Lower lobe of right lung (tissue), 2 donors: ENCODE results near the gene PCSK5. TPM values are rescaled to one million over a fixed set of nuclear protein-coding genes. Genes with fewer than 3 reads are reported as not detected.
A peak's percentile ranks its signal among the peaks of the same experiment; 100 is the strongest.
"Not testable (repeated sequence)": the region's sequence is repeated elsewhere in the genome, so short reads cannot be mapped to it uniquely, and the experiment has no call there.

ENCODE experiments used
- ATAC-seq, 2 donors: fragments of 200-7000 bp; cut with Tn5 transposase; one replicate each; pipeline ENCODE4 v1.9.1; 2020 to 2022; ENCODE audit warnings: mild to moderate bottlenecking in 2 of 2, moderate library complexity in 2 of 2
- DNase-seq: peaks from one replicate; pipeline ENCODE4 v3.0.0-alpha.2; 2020
- H3K27ac ChIP-seq: fragments of 200-600 bp; one replicate; pipeline ENCODE4 v1.8.0; 2022
- H3K27me3 ChIP-seq: fragments of 200-600 bp; one replicate; pipeline ENCODE4 v1.8.0; 2022; ENCODE audit warnings: low read depth
- H3K36me3 ChIP-seq: fragments of 200-600 bp; one replicate; pipeline ENCODE4 v1.8.0; 2022; ENCODE audit warnings: mild to moderate bottlenecking
- H3K4me1 ChIP-seq: fragments of 200-600 bp; one replicate; pipeline ENCODE4 v1.8.0; 2022
- H3K4me3 ChIP-seq: fragments of 200-600 bp; one replicate; pipeline ENCODE4 v1.8.0; 2022; ENCODE audit warnings: mild to moderate bottlenecking
- H3K9me3 ChIP-seq: fragments of 200-600 bp; one replicate; pipeline ENCODE4 v1.8.0; 2022
- intact Hi-C: fragments of 100-400 bp; cut with DNase I; formaldehyde crosslinking; loops from one replicate; pipeline ENCODE4 v1.11.0; 2022
- total RNA-seq: library from RNA; stranded (reverse); fragmentation: NEBNext Ultra II Directional; extraction: Animal tissue kit (Norgen Biotek cat#: 25700); gene quantifications from one replicate; pipeline ENCODE4 v1.2.1, GENCODE V29; 2021
- TF ChIP-seq, protein P1 (sequence below): fragments of 200-600 bp; IDR thresholded peaks from one replicate; pipeline ENCODE4 v1.8.0; 2022; ENCODE audit warnings: antibody characterized with exemption, mild to moderate bottlenecking
- donor health status: DM: no; HTN: yes; CAD: no; lungs with severe emphysema.

The PCSK5 gene
- total RNA-seq, 1 donor from 2014 or later: 18.1 TPM

DNA sequence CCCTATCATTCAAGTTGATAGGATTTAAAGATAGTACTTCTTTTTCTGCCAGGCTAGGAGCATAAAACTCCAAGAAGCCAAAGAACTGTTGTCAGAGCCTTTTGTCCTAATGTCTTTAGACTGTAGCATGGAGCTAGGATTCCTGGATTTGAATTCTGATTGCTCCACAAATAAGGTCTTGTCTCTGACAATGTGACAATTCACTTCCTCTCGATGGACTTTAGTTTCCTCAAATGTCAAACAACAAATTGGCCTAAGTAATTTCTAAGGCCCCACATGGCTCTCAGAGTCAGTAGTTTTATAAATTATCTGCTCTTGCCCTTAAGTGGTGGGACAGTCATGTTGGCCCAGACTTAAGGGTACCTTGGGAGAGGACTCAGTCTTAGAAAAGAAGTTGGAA lies 467.1 kb downstream of the PCSK5 start:
- Histone ChIP-seq H3K4me3 (no peak overlapping the region), H3K36me3 (no peaks in the 10 kb centered on the region), H3K9me3 (no peaks in the 10 kb centered on the region), H3K4me1 (no peaks in the 10 kb centered on the region), H3K27me3 (no peaks in the 10 kb centered on the region), H3K27ac (no peak overlapping the region)
- intact Hi-C loops: no loop called here
- DNase-seq (no peak), ATAC-seq (no peak)
- TF ChIP-seq, protein P1, sequence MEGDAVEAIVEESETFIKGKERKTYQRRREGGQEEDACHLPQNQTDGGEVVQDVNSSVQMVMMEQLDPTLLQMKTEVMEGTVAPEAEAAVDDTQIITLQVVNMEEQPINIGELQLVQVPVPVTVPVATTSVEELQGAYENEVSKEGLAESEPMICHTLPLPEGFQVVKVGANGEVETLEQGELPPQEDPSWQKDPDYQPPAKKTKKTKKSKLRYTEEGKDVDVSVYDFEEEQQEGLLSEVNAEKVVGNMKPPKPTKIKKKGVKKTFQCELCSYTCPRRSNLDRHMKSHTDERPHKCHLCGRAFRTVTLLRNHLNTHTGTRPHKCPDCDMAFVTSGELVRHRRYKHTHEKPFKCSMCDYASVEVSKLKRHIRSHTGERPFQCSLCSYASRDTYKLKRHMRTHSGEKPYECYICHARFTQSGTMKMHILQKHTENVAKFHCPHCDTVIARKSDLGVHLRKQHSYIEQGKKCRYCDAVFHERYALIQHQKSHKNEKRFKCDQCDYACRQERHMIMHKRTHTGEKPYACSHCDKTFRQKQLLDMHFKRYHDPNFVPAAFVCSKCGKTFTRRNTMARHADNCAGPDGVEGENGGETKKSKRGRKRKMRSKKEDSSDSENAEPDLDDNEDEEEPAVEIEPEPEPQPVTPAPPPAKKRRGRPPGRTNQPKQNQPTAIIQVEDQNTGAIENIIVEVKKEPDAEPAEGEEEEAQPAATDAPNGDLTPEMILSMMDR: no peak

DNA sequence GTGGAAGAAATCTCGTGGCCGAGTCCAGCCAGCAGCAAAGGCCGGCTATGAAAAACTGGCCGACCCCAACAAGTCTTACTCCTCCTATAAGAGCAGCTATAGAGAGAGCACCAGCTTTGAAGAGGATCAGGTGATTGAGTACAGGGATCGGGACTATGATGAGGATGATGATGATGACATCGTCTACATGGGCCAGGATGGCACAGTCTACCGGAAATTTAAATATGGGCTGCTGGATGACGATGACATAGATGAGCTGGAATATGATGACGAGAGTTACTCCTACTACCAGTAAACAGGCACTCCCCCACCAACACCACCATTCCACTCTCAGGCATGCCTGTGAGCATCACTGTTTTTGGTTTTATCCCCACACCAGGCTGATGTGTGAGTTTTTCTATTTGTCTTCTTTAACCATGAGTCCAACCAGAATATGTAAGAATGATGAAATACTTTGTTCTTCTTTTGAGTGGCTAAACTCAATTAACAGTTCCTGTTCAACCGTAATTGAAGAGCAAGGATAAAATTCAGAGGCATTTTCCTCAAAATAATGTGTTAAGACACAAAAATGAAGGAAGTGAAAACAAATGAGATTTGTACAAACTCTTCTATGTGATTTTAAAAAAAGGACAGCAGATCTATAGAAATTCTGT lies 468.3 kb downstream of the PCSK5 start:
- no peak overlapping the region for H3K4me3 ChIP-seq
- ATAC-seq: no peak
- H3K9me3 ChIP-seq: no peaks in the 10 kb centered on the region
- TF ChIP-seq, protein P1: no peak
- H3K4me1 ChIP-seq: no peaks in the 10 kb centered on the region
- no peak for DNase-seq
- no peaks in the 10 kb centered on the region for H3K27me3 ChIP-seq
- H3K27ac ChIP-seq: no peak overlapping the region
- H3K36me3 ChIP-seq: no peaks in the 10 kb centered on the region
- intact Hi-C loops: no loop called here

DNA sequence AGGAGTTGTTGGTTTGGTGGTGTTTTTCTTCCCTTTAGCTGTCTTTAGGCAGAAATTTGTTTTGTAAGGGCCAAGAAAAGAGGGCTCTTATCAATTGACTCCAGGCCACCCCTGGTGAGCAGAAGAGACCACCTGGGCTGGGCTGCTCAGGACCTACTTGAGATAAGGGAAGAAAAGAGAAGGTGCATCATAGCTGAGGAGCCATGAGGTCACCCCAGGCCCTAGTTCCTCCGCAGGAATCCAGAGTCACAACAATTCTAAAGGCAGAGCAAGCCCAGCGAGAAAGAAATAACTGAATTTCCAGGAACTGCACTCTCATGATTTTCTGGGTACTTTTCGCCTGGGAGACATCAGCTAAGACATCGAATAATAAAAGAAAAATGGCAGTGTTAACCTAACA lies 468.9 kb downstream of the PCSK5 start:
- Histone ChIP-seq H3K4me1 (no peaks in the 10 kb centered on the region), H3K9me3 (no peaks in the 10 kb centered on the region), H3K27ac (no peak overlapping the region), H3K4me3 (no peak overlapping the region), H3K36me3 (no peaks in the 10 kb centered on the region), H3K27me3 (no peaks in the 10 kb centered on the region)
- no peak for DNase-seq
- intact Hi-C loops: no loop called here
- peak in 1 of 2 donors; percentile 53 for ATAC-seq
- TF ChIP-seq, protein P1: no peak

DNA sequence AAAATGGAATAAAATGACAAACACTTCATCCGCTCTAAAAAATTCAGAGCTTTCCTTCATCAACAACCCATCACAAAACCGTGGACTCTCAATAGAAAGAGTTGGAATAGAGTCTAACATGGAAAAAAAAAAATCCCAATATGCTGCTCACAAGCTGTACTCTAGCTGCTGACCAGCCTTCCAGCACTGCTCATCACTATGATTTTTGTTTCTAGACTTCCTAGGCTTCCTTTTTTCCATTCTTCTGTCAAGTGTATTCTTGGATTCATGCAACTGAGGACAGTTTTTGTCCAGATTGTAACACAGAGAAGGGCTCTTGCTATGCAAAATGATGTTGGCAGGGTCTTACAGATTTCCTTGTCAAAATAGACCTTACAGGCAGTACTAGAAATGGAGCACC lies 469.3 kb downstream of the PCSK5 start:
- ATAC-seq: no peak
- H3K27ac ChIP-seq: no peak overlapping the region
- H3K27me3 ChIP-seq: no peaks in the 10 kb centered on the region
- no peaks in the 10 kb centered on the region for H3K36me3 ChIP-seq
- H3K9me3 ChIP-seq: no peaks in the 10 kb centered on the region
- H3K4me3 ChIP-seq: no peak overlapping the region
- TF ChIP-seq, protein P1: no peak
- DNase-seq: no peak
- intact Hi-C loops: no loop called here
- H3K4me1 ChIP-seq: no peaks in the 10 kb centered on the region

DNA sequence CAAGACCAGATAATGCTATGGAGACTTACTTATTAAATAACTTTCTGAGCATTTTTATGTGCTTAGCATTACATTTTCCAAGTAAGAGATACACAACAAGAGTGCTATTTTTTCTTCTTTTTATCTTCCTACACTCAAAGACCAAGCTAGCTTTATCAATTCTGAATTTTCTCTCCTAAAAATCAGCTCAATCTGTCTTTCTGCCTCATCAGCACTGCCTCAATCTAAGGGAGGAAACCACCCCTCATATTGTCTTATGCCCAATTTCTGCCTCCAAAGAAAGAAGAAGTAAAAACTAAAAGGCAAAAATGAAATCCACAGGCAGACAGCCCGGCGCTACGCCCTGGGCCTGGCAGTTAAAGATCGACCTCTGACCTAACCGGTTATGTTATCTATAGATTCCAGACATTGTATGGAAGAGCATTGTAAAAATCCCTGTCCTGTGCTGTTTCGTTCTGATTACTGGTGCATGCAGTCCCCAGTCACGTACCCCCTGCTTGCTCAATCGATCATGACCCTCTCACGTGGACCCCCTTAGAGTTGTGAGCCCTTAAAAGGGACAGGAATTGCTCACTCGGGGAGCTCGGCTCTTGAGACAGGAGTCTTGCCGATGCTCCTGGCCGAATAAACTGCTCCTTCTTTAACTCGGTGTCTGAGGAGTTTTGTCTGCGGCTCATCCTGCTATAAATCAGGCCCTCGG lies 472.0 kb downstream of the PCSK5 start:
- ATAC-seq, H3K27ac ChIP-seq, H3K27me3 ChIP-seq, H3K9me3 ChIP-seq, H3K4me3 ChIP-seq, DNase-seq, intact Hi-C loops, H3K4me1 ChIP-seq, H3K36me3 ChIP-seq: not testable (repeated sequence)

DNA sequence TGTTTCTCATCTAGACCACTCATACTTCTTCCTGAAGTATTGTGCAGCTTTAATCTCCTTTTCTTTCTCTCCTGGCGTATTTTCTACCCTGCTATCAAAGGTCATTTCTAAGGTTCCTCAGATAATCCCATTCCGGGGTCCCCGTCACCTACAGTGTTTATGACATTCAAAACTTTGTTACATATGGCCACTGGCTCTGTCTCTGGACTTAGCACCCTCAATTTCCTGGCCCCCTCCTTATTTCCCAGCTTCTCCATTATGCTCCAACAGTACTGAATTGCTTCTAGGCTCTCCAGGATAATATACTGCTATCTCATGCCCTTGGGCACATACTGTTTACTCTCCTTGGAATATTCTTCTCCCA lies 472.5 kb downstream of the PCSK5 start:
- DNase-seq (no peak), ATAC-seq (no peak)
- Histone ChIP-seq H3K36me3 (no peaks in the 10 kb centered on the region), H3K27me3 (no peaks in the 10 kb centered on the region), H3K4me1 (no peaks in the 10 kb centered on the region), H3K27ac (no peak overlapping the region), H3K4me3 (no peak overlapping the region), H3K9me3 (no peaks in the 10 kb centered on the region)
- TF ChIP-seq, protein P1: no peak
- intact Hi-C loops: no loop called here
